Brain microvascular endothelial cell (primary cell): Measurements from ENCODE around the gene COL12A1.

Experiments
- DNase-seq: peaks from one replicate; pipeline ENCODE4 v3.0.0-alpha.2; 2020
- H3K27ac ChIP-seq: fragments of 250-450 bp; sonication (Bioruptor Pico); 2 replicates; pipeline ENCODE4 v1.5.1; 2020; ENCODE audit warnings: mild to moderate bottlenecking, moderate library complexity
- H3K27me3 ChIP-seq: fragments of 250-450 bp; sonication (Bioruptor Pico); replicated peaks from 2 replicates; pipeline ENCODE4 v1.5.1; 2020; ENCODE audit warnings: mild to moderate bottlenecking
- H3K36me3 ChIP-seq: fragments of 250-450 bp; sonication (Bioruptor Pico); replicated peaks from 2 replicates; pipeline ENCODE4 v1.5.1; 2020; ENCODE audit warnings: mild to moderate bottlenecking
- H3K4me3 ChIP-seq: 2 replicates; pipeline ENCODE4 v1.5.1; 2011; ENCODE audit warnings: low read depth, mild to moderate bottlenecking, control low read depth, low read length, moderate library complexity
- CTCF ChIP-seq: IDR thresholded peaks from 2 replicates; pipeline ENCODE4 v1.5.1; 2011; ENCODE audit warnings: low read depth, mild to moderate bottlenecking, moderate library complexity, low read length, control low read depth, inconsistent platforms; ENCODE audit errors: missing control alignments
- in situ Hi-C: cut with HindIII; loops from 2 replicates; pipeline ENCODE4 v1.10.0; 2017; ENCODE audit warnings: low sequenced_read_pairs, low pct_ligation_motif_present

Gene COL12A1

GRCh38 chr6:75205776-75206575 is at the start of gene COL12A1:
COL12A1 (minus strand) TSS chr6:75206053; CDS start chr6:75202792, 3,261 bp downstream.
- in situ Hi-C loops: no loop called here
- Histone ChIP-seq H3K4me3 (peak within 1 kb of the TSS; percentile 89), H3K36me3 (no peaks in the 10 kb centered on the region), H3K27ac (peak within 1 kb of the TSS; percentile 85), H3K27me3 (no peaks in the 10 kb centered on the region)
- peak; percentile 32 for TF ChIP-seq CTCF
- DNase-seq: peak; percentile 98

DNA sequence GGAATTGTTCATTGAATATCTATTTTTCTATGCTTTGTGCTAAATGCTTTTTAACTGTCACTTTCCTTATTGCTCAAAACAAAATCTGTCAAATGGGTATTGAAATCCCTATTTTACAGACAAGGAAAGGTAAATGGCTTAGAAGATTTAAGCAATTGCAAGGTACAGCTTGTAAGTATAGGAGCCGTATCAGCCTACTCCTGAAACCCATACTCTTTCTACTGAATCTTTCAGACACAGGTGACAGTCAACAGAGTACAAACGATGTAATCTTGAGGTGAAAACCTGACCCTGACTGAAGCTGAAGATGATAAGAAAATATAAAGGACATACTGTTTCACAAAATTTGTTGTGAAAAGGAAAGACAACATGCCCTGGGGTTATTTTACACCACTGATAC is 44.7 kb upstream of the COL12A1 start:
- Histone ChIP-seq H3K27ac (no peak overlapping the region), H3K27me3 (no peaks in the 10 kb centered on the region), H3K36me3 (no peaks in the 10 kb centered on the region), H3K4me3 (no peak overlapping the region)
- DNase-seq: no peak
- TF ChIP-seq CTCF: no peak
- in situ Hi-C loops: no loop called here

DNA sequence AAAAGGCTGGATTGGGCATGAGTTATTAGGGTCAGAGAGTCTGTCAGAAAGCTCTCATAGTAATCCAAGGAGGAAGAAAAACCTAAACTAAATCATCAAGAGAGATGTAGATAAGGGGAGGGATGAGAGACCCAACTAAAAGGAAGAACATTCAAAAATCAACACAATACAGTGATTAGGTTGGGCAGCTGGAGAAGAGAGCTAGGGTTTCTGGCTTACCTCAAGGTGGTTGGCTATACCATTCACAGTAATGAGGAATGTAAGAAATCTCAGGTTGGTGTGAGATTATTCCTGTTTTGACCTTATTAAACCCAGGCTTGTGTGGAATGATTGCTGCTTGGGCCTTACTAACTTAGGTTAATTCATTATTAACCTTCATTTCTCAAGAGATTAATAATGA is 44.0 kb upstream of the COL12A1 start:
- in situ Hi-C loops: no loop called here
- DNase-seq: no peak
- no peaks in the 10 kb centered on the region for H3K36me3 ChIP-seq
- H3K27ac ChIP-seq: no peak overlapping the region
- TF ChIP-seq CTCF: no peak
- no peak overlapping the region for H3K4me3 ChIP-seq
- no peaks in the 10 kb centered on the region for H3K27me3 ChIP-seq

DNA sequence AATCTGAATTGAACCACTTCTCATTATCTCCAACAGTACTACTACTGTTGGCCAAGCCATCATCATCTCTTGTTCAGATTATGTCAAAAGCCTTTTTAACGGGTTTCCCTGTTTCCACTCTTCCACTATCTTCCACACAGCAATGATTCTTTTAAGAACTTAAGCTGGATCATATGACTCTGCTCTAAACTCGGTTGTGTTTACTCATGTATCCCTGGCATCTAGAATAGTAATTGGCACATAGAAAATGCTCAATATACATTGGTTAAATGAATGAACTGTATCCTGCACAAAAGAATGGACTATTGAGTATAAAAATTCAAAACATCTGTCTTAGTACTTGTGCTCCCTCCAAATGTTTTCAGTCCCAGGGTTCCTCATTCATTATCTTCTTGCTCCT is 40.5 kb upstream of the COL12A1 start:
- in situ Hi-C loops: no loop called here
- DNase-seq: no peak
- Histone ChIP-seq H3K4me3 (no peak overlapping the region), H3K27ac (no peak overlapping the region), H3K27me3 (no peaks in the 10 kb centered on the region), H3K36me3 (no peaks in the 10 kb centered on the region)
- no peak for TF ChIP-seq CTCF

- Histone ChIP-seq H3K27me3 (no peaks in the 10 kb centered on the region), H3K27ac (peak overlapping the region; percentile 81), H3K4me3 (peak overlapping the region; percentile 79), H3K36me3 (peaks cover 10% of the 10 kb centered on the region)
- in situ Hi-C loops: no loop called here
- no peak for DNase-seq
- no peak for TF ChIP-seq CTCF
These were observed 38.3 kb upstream of the COL12A1 start for GRCh38 chr6:75244063-75244584.
